ENCODE results near the gene MEG3. TPM values are rescaled to one million over a fixed set of nuclear protein-coding genes. Genes with fewer than 3 reads are reported as not detected.

The MEG3 gene
- total and polyA plus RNA-seq, 2 donors from 2014 or later: 24.0 to 29.6 TPM

- no peaks in the 10 kb centered on the region for H3K36me3 ChIP-seq (ENCODE audit: control insufficient read depth in 2 of 3, insufficient read depth in 3 of 3, low read length in 3 of 3)
- TF ChIP-seq CTCF (IDR thresholded peaks at IDR 0.05; ENCODE audit: borderline replicate concordance, extremely low read depth, insufficient read depth): no peak
- FAIRE-seq (no peak), DNase-seq (peak in 1 of 5 donors; percentile 57)
- intact Hi-C loops (cut with DNase I): no loop called here
- H3K9me3 ChIP-seq (ENCODE audit: control insufficient read depth in 2 of 3, insufficient read depth in 1 of 3, low read length in 3 of 3): no peaks in the 10 kb centered on the region
- no peaks in the 10 kb centered on the region for H3K27me3 ChIP-seq (ENCODE audit: control insufficient read depth, insufficient read depth, low read length)
- H3K9ac ChIP-seq (ENCODE audit: low read length in 3 of 3): no peak overlapping the region
- no peak overlapping the region for H3K4me3 ChIP-seq (ENCODE audit: low read length in 3 of 3)
- H3K4me1 ChIP-seq (ENCODE audit: control insufficient read depth in 2 of 3, insufficient read depth in 2 of 3, low read depth in 1 of 3, low read length in 3 of 3): no peaks in the 10 kb centered on the region
- H3K27ac ChIP-seq (ENCODE audit: low read depth in 2 of 2, low read length in 2 of 2): no peak overlapping the region
Measured at GRCh38 chr14:100858838-100859220, 32.9 kb downstream of the MEG3 start.

DNA sequence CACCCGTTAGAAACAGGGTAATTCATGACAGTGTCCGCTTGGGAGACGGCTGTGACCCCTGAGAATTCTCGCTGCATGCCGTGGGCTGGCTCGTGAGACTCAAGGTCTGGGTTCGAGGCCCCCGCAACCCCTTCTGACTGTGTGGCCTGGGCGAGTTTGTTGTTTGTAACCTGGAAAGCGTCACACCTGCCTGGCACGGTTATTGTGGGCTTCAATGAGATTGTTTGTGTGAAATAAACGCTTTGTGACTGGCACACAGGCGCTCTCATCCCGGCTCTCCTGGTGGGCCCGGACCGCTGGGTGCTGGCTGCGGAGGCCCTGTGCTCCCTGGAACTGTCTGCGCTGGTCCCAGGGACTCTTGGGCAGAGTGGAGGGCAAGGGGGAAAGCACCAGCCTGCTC, 33.9 kb downstream of the MEG3 start:
- intact Hi-C loops (cut with DNase I): no loop called here
- FAIRE-seq: no peak
- DNase-seq: peak in 1 of 5 donors; percentile 46

DNA sequence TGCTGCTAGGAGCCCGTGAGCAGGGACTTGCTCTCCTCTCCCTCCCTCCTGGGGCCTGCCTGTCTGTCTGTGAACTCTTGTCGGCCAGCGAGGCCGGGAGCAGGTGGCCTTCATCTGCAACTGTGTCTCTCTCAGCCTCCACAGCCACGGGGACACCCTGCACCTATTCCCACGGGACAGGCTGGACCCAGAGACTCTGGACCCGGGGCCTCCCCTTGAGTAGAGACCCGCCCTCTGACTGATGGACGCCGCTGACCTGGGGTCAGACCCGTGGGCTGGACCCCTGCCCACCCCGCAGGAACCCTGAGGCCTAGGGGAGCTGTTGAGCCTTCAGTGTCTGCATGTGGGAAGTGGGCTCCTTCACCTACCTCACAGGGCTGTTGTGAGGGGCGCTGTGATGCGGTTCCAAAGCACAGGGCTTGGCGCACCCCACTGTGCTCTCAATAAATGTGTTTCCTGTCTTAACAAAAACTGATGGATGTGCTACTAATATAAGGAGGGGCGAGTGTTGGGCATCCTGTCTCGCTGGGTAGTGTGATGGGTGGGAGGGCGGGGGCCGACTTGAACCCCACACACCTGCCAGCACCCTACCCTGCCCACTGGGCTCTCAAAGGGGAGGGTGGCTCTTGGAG, 34.8 kb downstream of the MEG3 start:
- TF ChIP-seq CTCF (IDR thresholded peaks at IDR 0.05; ENCODE audit: borderline replicate concordance, extremely low read depth, insufficient read depth): no peak
- intact Hi-C loops (cut with DNase I): no loop called here
- no peaks in the 10 kb centered on the region for H3K36me3 ChIP-seq (ENCODE audit: control insufficient read depth in 2 of 3, insufficient read depth in 3 of 3, low read length in 3 of 3)

More for the DNA sequence above, 33.9 kb downstream of the MEG3 start:
- TF ChIP-seq CTCF (IDR thresholded peaks at IDR 0.05; ENCODE audit: borderline replicate concordance, extremely low read depth, insufficient read depth): no peak
- H3K4me3 ChIP-seq (ENCODE audit: low read length in 3 of 3): no peak overlapping the region
- no peak overlapping the region for H3K9ac ChIP-seq (ENCODE audit: low read length in 3 of 3)
- H3K27ac ChIP-seq (ENCODE audit: low read depth in 2 of 2, low read length in 2 of 2): no peak overlapping the region
- no peaks in the 10 kb centered on the region for H3K9me3 ChIP-seq (ENCODE audit: control insufficient read depth in 2 of 3, insufficient read depth in 1 of 3, low read length in 3 of 3)
- H3K27me3 ChIP-seq (ENCODE audit: control insufficient read depth, insufficient read depth, low read length): no peaks in the 10 kb centered on the region
- no peaks in the 10 kb centered on the region for H3K36me3 ChIP-seq (ENCODE audit: control insufficient read depth in 2 of 3, insufficient read depth in 3 of 3, low read length in 3 of 3)
- no peaks in the 10 kb centered on the region for H3K4me1 ChIP-seq (ENCODE audit: control insufficient read depth in 2 of 3, insufficient read depth in 2 of 3, low read depth in 1 of 3, low read length in 3 of 3)

More for the DNA sequence above, 34.8 kb downstream of the MEG3 start:
- Histone ChIP-seq H3K9me3 (ENCODE audit: control insufficient read depth in 2 of 3, insufficient read depth in 1 of 3, low read length in 3 of 3) (no peaks in the 10 kb centered on the region), H3K4me3 (ENCODE audit: low read length in 3 of 3) (no peak overlapping the region), H3K9ac (ENCODE audit: low read length in 3 of 3) (no peak overlapping the region), H3K27ac (ENCODE audit: low read depth in 2 of 2, low read length in 2 of 2) (no peak overlapping the region), H3K4me1 (ENCODE audit: control insufficient read depth in 2 of 3, insufficient read depth in 2 of 3, low read depth in 1 of 3, low read length in 3 of 3) (no peaks in the 10 kb centered on the region), H3K27me3 (ENCODE audit: control insufficient read depth, insufficient read depth, low read length) (no peaks in the 10 kb centered on the region)
- FAIRE-seq (no peak), DNase-seq (peak in 1 of 5 donors; percentile 45)

Measured in kidney (tissue), 14 donors.